B cell (primary cell): ENCODE data around the gene RTN4RL1. TPM values are rescaled to one million over a fixed set of nuclear protein-coding genes. Genes with fewer than 3 reads are reported as not detected.

Experiments used
- ATAC-seq: fragments of 200-7000 bp; cut with Tn5 transposase; one replicate; pipeline ENCODE4 v1.10.0; 2021; ENCODE audit warnings: low read depth, mild to moderate bottlenecking, moderate number of reproducible peaks, moderate library complexity
- CTCF ChIA-PET: fragments of 350-600 bp; sonication (Branson Sonifier 250); formaldehyde crosslinking; loops from one replicate; lab custom pipeline; 2021; ENCODE audit warnings: antibody characterized with exemption, inconsistent platforms; lab: Charles Lee
- POLR2A ChIA-PET: fragments of 350-600 bp; sonication (Branson Sonifier 250); formaldehyde crosslinking; loops from one replicate; lab custom pipeline; 2021; ENCODE audit warnings: antibody characterized with exemption; lab: Charles Lee
- DNase-seq: peaks from one replicate; pipeline ENCODE4 v3.0.0; 2013
- H2AFZ ChIP-seq: 2 replicates; pipeline ENCODE4 v1.6.1; 2012; ENCODE audit warnings: mild to moderate bottlenecking, low read depth, low read length; ENCODE audit not compliant: insufficient read depth, poor library complexity, severe bottlenecking
- H3K27ac ChIP-seq, 2 donors: 1 replicate in 1 of 2; 2 replicates in 1 of 2; pipeline ENCODE4 v1.5.1; 2012 to 2013; ENCODE audit warnings: low read length in 2 of 2, mild to moderate bottlenecking in 2 of 2, moderate library complexity in 1 of 2
- H3K27me3 ChIP-seq, 4 experiments: fragments of 200-600 bp in 1 of 4; sonication (generic) in 1 of 4; replicated peaks in 1 of 4; 1 replicate in 2 of 4; 2 replicates in 2 of 4; pipeline versions ENCODE4 v1.6.1 to v1.7.0; 2013 to 2016; ENCODE audit warnings: low read length in 3 of 4, mild to moderate bottlenecking in 2 of 4, mixed read lengths in 1 of 4, moderate library complexity in 1 of 4; ENCODE audit not compliant: insufficient read depth in 4 of 4, control insufficient read depth in 3 of 4; ENCODE audit errors: control extremely low read depth in 1 of 4
- H3K36me3 ChIP-seq, 2 experiments: replicated peaks in 1 of 2; 1 replicate in 1 of 2; 2 replicates in 1 of 2; pipeline versions ENCODE4 v1.6.1 to v1.7.1; 2013; ENCODE audit warnings: low read length in 1 of 2; ENCODE audit not compliant: insufficient read depth in 2 of 2, control insufficient read depth in 1 of 2; ENCODE audit errors: control extremely low read depth in 1 of 2, extremely low read depth in 1 of 2
- H3K4me1 ChIP-seq, 2 donors: fragments of 200-600 bp in 1 of 2; sonication (generic) in 1 of 2; 1 replicate in 1 of 2; 2 replicates in 1 of 2; pipeline versions ENCODE4 v1.5.1 to v1.6.1; 2013 to 2017; ENCODE audit warnings: low read length in 2 of 2; ENCODE audit not compliant: control insufficient read depth in 2 of 2, insufficient read depth in 2 of 2
- H3K4me2 ChIP-seq: replicated peaks from 2 replicates; pipeline ENCODE3; 2012; ENCODE audit warnings: mild to moderate bottlenecking, low read depth, low read length; ENCODE audit not compliant: poor library complexity, severe bottlenecking
- H3K4me3 ChIP-seq, 5 experiments: fragments of 200-600 bp in 1 of 5; sonication (generic) in 1 of 5; 1 replicate in 3 of 5; 2 replicates in 2 of 5; pipeline versions ENCODE4 v1.5.1 to v1.7.0; 2011 to 2016; ENCODE audit warnings: low read length in 4 of 5, mild to moderate bottlenecking in 4 of 5, low read depth in 2 of 5, control low read depth in 1 of 5, moderate library complexity in 1 of 5; ENCODE audit not compliant: insufficient read depth in 1 of 5; ENCODE audit errors: control extremely low read depth in 1 of 5, extremely low read depth in 1 of 5
- H3K79me2 ChIP-seq: fragments of 200-600 bp; sonication (generic); one replicate; pipeline ENCODE4 v1.6.0; 2016; ENCODE audit warnings: low read length; ENCODE audit not compliant: control insufficient read depth, insufficient read depth
- H3K9ac ChIP-seq: fragments of 200-600 bp; sonication (generic); 2 replicates; pipeline ENCODE4 v1.6.1; 2017; ENCODE audit warnings: mild to moderate bottlenecking, low read length, moderate library complexity
- H3K9me3 ChIP-seq, 3 donors: one replicate each; pipeline versions ENCODE4 v1.6.1 to v1.7.1; 2013; ENCODE audit warnings: low read length in 2 of 3; ENCODE audit not compliant: control insufficient read depth in 2 of 3, insufficient read depth in 1 of 3; ENCODE audit errors: control extremely low read depth in 1 of 3
- H4K20me1 ChIP-seq: 2 replicates; pipeline ENCODE4 v1.6.0; 2012; ENCODE audit warnings: mild to moderate bottlenecking, low read length; ENCODE audit not compliant: insufficient read depth, control insufficient read depth, poor library complexity, severe bottlenecking
- H3K27ac Mint-ChIP-seq: one replicate; pipeline ENCODE4 v1.8.0; 2021; ENCODE audit warnings: mixed read lengths
- H3K27me3 Mint-ChIP-seq: one replicate; pipeline ENCODE4 v1.8.0; 2021; ENCODE audit warnings: mixed read lengths
- H3K4me1 Mint-ChIP-seq: one replicate; pipeline ENCODE4 v1.8.0; 2021; ENCODE audit warnings: mixed read lengths
- H3K4me3 Mint-ChIP-seq: one replicate; pipeline ENCODE4 v1.8.0; 2021; ENCODE audit warnings: mixed read lengths
- H3K9me3 Mint-ChIP-seq: one replicate; pipeline ENCODE4 v1.8.0; 2022; ENCODE audit warnings: mixed read lengths; ENCODE audit not compliant: insufficient read depth
- EZH2 ChIP-seq: IDR thresholded peaks from 2 replicates; pipeline ENCODE4 v1.6.1; 2012; ENCODE audit warnings: borderline replicate concordance, low read depth, mild to moderate bottlenecking, moderate library complexity, low read length; ENCODE audit not compliant: insufficient read depth, poor library complexity, severe bottlenecking
- WGBS: methylation state at CpG from one replicate; pipeline ENCODE4 v1.1.5; 2013; ENCODE audit warnings: missing lambda C conversion rate; ENCODE audit not compliant: insufficient coverage; 5-methylcytosine and 5-hydroxymethylcytosine counted together
- intact Hi-C: fragments of 100-400 bp; cut with micrococcal nuclease; formaldehyde crosslinking; loops from one replicate; pipeline ENCODE4 v1.10.0; 2022
- polyA plus RNA-seq: library from polyadenylated mRNA; depleted of rRNA; stranded (reverse); fragments of >200 nt; gene quantifications from 2 replicates; pipeline ENCODE4 v1.2.3, GENCODE V29; 2012
- total RNA-seq, 2 donors: library from RNA; stranded (reverse); fragments of 120-200 nt in 1 of 2; gene quantifications; 1 replicate in 1 of 2; 2 replicates in 1 of 2; pipeline versions ENCODE4 v1.2.3 to v1.2.4, GENCODE V29; 2013 to 2022
- TF ChIP-seq, protein P1 (sequence below): fragments of 200-600 bp; IDR thresholded peaks from one replicate; pipeline ENCODE4 v1.8.0; 2022; ENCODE audit warnings: antibody characterized with exemption, mild to moderate bottlenecking

Gene RTN4RL1
- total and polyA plus RNA-seq, 2 donors (not counting 1 experiment from before 2014, with no cell fraction given), result 0.03 to 0.07 TPM

DNA sequence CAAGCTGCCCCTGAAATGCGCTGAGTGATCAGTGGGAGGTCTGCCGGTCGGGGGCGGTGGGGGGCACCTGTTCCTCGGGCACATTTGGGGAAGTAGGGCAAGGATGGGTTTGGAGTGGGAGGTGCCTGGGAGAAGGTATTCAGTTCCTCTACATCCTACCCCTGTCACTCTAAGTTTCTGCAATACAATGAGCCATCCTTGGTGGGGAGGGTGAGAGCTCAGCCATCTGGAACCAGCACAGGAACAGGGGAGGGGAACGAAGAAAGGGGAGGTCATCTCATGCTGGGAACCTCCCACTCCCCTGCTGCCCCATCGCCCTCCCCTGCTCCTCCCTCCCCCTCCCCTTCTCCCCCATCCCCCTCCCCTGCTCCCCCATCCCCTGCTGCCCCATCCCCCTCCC is 9.0 kb upstream of the RTN4RL1 start:
- Histone ChIP-seq H3K9me3 (peaks cover 0 to 7% (median 0%) of the 10 kb centered on the region in 3 donors), H3K79me2 (peaks cover 35% of the 10 kb centered on the region), H3K9ac (no peak overlapping the region), H2AFZ (no peak overlapping the region), H3K27ac (no peak overlapping the region), H3K36me3 (peaks cover 0 to 42% of the 10 kb centered on the region in 2 experiments), H4K20me1 (peaks cover 33% of the 10 kb centered on the region), H3K4me2 (peak overlapping the region; percentile 8), H3K4me1 (peaks cover 11 to 37% of the 10 kb centered on the region in 2 donors), H3K4me3 (no peak overlapping the region), H3K27me3 (peaks cover 0 to 5% (median 2%) of the 10 kb centered on the region in 4 experiments)
- intact Hi-C loops, result loop anchor here (5.0 kb wide), 1 partner anchor 127 kb away; no protein-coding TSS in a partner anchor
- no CpG with 5 or more reads among the region's 7 CpGs for WGBS
- CTCF ChIA-PET, result no interaction called here
- TF ChIP-seq, protein P1, sequence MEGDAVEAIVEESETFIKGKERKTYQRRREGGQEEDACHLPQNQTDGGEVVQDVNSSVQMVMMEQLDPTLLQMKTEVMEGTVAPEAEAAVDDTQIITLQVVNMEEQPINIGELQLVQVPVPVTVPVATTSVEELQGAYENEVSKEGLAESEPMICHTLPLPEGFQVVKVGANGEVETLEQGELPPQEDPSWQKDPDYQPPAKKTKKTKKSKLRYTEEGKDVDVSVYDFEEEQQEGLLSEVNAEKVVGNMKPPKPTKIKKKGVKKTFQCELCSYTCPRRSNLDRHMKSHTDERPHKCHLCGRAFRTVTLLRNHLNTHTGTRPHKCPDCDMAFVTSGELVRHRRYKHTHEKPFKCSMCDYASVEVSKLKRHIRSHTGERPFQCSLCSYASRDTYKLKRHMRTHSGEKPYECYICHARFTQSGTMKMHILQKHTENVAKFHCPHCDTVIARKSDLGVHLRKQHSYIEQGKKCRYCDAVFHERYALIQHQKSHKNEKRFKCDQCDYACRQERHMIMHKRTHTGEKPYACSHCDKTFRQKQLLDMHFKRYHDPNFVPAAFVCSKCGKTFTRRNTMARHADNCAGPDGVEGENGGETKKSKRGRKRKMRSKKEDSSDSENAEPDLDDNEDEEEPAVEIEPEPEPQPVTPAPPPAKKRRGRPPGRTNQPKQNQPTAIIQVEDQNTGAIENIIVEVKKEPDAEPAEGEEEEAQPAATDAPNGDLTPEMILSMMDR, result no peak
- no peak for TF ChIP-seq EZH2
- Mint-ChIP-seq H3K27me3 (no peaks in the 10 kb centered on the region), H3K4me3 (no peak overlapping the region), H3K27ac (no peak overlapping the region), H3K4me1 (peaks cover 32% of the 10 kb centered on the region), H3K9me3 (no peaks in the 10 kb centered on the region)
- DNase-seq (no peak), ATAC-seq (no peak)
- POLR2A ChIA-PET, result no interaction called here

DNA sequence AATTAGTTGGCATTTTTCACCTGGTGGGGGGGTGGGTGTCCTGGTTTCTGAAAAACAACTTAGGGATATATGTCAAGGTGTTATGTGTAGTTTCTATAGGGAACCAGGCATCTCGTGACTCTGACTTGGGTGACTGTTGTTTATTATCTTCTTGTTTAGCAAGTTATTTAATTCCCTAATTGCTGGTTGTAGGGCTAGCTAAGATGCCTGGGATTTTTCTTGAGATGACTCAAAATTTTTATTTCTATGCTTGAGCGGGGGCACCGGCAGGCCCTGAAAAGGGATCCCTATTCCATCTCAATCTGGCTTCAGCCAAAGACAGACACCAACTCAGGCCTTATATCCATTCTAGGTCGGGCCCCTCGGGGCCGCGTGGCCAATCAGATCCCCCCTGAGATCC is 8.0 kb upstream of the RTN4RL1 start:
- Mint-ChIP-seq H3K27me3 (peaks cover 3% of the 10 kb centered on the region), H3K9me3 (no peaks in the 10 kb centered on the region), H3K4me1 (peaks cover 32% of the 10 kb centered on the region), H3K27ac (no peak overlapping the region), H3K4me3 (no peak overlapping the region)
- Histone ChIP-seq H4K20me1 (peaks cover 33% of the 10 kb centered on the region), H3K9me3 (peaks cover 0 to 7% (median 0%) of the 10 kb centered on the region in 3 donors), H2AFZ (no peak overlapping the region), H3K36me3 (peaks cover 0 to 39% of the 10 kb centered on the region in 2 experiments), H3K4me2 (no peak overlapping the region), H3K4me3 (no peak overlapping the region), H3K27ac (no peak overlapping the region), H3K27me3 (peaks cover 0 to 14% (median 2%) of the 10 kb centered on the region in 4 experiments), H3K4me1 (peaks cover 11 to 37% of the 10 kb centered on the region in 2 donors), H3K9ac (no peak overlapping the region), H3K79me2 (peaks cover 35% of the 10 kb centered on the region)
- intact Hi-C loops, result loop anchor here (5.0 kb wide), 1 partner anchor 126 kb away; no protein-coding TSS in a partner anchor
- TF ChIP-seq, protein P1, result no peak
- TF ChIP-seq EZH2, result no peak
- DNase-seq, result no peak
- ChIA-PET CTCF (no interaction called here), POLR2A (no interaction called here)
- WGBS, result 95% methylated on average over 7 of the region's 7 CpGs
- ATAC-seq, result no peak
